Large intestine (tissue), 3 donors: ENCODE results near the gene SETD1A. TPM values are rescaled to one million over a fixed set of nuclear protein-coding genes. Genes with fewer than 3 reads are reported as not detected.

Experiments used
- DNase-seq, 2 donors: peaks; one replicate each; pipeline versions ENCODE4 v3.0.0 to v3.0.0-alpha.2; 2013
- H3K27ac ChIP-seq: one replicate; pipeline ENCODE4 v1.5.1; 2013; ENCODE audit warnings: low read length
- H3K27me3 ChIP-seq: 2 replicates; pipeline ENCODE4 v1.6.1; 2013; ENCODE audit warnings: low read length; ENCODE audit not compliant: control insufficient read depth, insufficient read depth
- H3K36me3 ChIP-seq: 2 replicates; pipeline ENCODE4 v1.6.1; 2013; ENCODE audit warnings: low read length; ENCODE audit not compliant: control insufficient read depth, insufficient read depth
- H3K4me1 ChIP-seq: one replicate; pipeline ENCODE4 v1.6.1; 2013; ENCODE audit warnings: low read length; ENCODE audit not compliant: control insufficient read depth, insufficient read depth
- H3K4me3 ChIP-seq: one replicate; pipeline ENCODE4 v1.5.1; 2013; ENCODE audit warnings: low read length
- H3K9me3 ChIP-seq: one replicate; pipeline ENCODE4 v1.6.1; 2013; ENCODE audit warnings: mild to moderate bottlenecking, low read depth, low read length, moderate library complexity; ENCODE audit not compliant: control insufficient read depth
- WGBS: methylation state at CpG from one replicate; pipeline ENCODE4 v1.1.5; 2013; ENCODE audit warnings: low lambda C conversion rate; ENCODE audit not compliant: insufficient coverage; 5-methylcytosine and 5-hydroxymethylcytosine counted together
- polyA plus RNA-seq: library from polyadenylated mRNA; unstranded; fragments of 120-200 nt; gene quantifications from one replicate; pipeline ENCODE4 v1.2.1, GENCODE V29; 2013

Gene SETD1A
- polyA plus RNA-seq, 1 donor = 12.3 TPM

GRCh38 chr16:30922960-30923535, 34.5 kb upstream of the SETD1A start:
- H3K27ac ChIP-seq = peak overlapping the region; percentile 92
- peak overlapping the region; percentile 68 for H3K4me3 ChIP-seq
- 0% methylated on average over 1 of the region's 33 CpGs for WGBS
- H3K36me3 ChIP-seq = peaks cover 21% of the 10 kb centered on the region
- peaks cover 8% of the 10 kb centered on the region for H3K4me1 ChIP-seq
- DNase-seq = peak; percentile 100
- H3K9me3 ChIP-seq = no peaks in the 10 kb centered on the region
- no peaks in the 10 kb centered on the region for H3K27me3 ChIP-seq

GRCh38 chr16:30923554-30924075, 33.9 kb upstream of the SETD1A start, which contains the start of gene FBXL19:
Gene FBXL19, plus strand, starts transcription at chr16:30923572. Its CDS starts 2,183 bp downstream, at chr16:30925755.
- Histone ChIP-seq H3K4me3 (peak within 1 kb of the TSS; percentile 68), H3K9me3 (no peaks in the 10 kb centered on the region), H3K4me1 (peaks cover 8% of the 10 kb centered on the region), H3K36me3 (peaks cover 22% of the 10 kb centered on the region), H3K27ac (peak within 1 kb of the TSS; percentile 92), H3K27me3 (no peaks in the 10 kb centered on the region)
- DNase-seq = no peak
- WGBS = no CpG with 5 or more reads among the region's 31 CpGs

GRCh38 chr16:30924076-30924912, 33.3 kb upstream of the SETD1A start:
- Histone ChIP-seq H3K27ac (no peak overlapping the region), H3K36me3 (peaks cover 28% of the 10 kb centered on the region), H3K4me1 (peaks cover 8% of the 10 kb centered on the region), H3K27me3 (no peaks in the 10 kb centered on the region), H3K4me3 (peak overlapping the region; percentile 68), H3K9me3 (no peaks in the 10 kb centered on the region)
- 0% methylated on average over 1 of the region's 53 CpGs for WGBS
- no peak for DNase-seq

- peak overlapping the region; percentile 68 for H3K4me3 ChIP-seq
- no CpG with 5 or more reads among the region's 11 CpGs for WGBS
These were observed 32.5 kb upstream of the SETD1A start for GRCh38 chr16:30924913-30925631.

GRCh38 chr16:30925632-30925987, 31.9 kb upstream of the SETD1A start:
- no peaks in the 10 kb centered on the region for H3K27me3 ChIP-seq
- H3K36me3 ChIP-seq = peaks cover 36% of the 10 kb centered on the region
- no peak overlapping the region for H3K4me3 ChIP-seq
- H3K9me3 ChIP-seq = no peaks in the 10 kb centered on the region
- H3K4me1 ChIP-seq = peaks cover 12% of the 10 kb centered on the region
- DNase-seq = no peak
- WGBS = no CpG with 5 or more reads among the region's 26 CpGs
- H3K27ac ChIP-seq = no peak overlapping the region

More at GRCh38 chr16:30924913-30925631, 32.5 kb upstream of the SETD1A start:
- no peak overlapping the region for H3K27ac ChIP-seq
- DNase-seq = no peak
- no peaks in the 10 kb centered on the region for H3K9me3 ChIP-seq
- H3K36me3 ChIP-seq = peaks cover 32% of the 10 kb centered on the region
- H3K27me3 ChIP-seq = no peaks in the 10 kb centered on the region
- peaks cover 8% of the 10 kb centered on the region for H3K4me1 ChIP-seq

GRCh38 chr16:30925995-30926811, 31.4 kb upstream of the SETD1A start:
- Histone ChIP-seq H3K27ac (no peak overlapping the region), H3K4me3 (no peak overlapping the region), H3K9me3 (no peaks in the 10 kb centered on the region), H3K27me3 (no peaks in the 10 kb centered on the region), H3K36me3 (peaks cover 42% of the 10 kb centered on the region), H3K4me1 (peaks cover 15% of the 10 kb centered on the region)
- WGBS = 100% methylated on average over 1 of the region's 10 CpGs
- no peak for DNase-seq

- no peaks in the 10 kb centered on the region for H3K9me3 ChIP-seq
- no peak overlapping the region for H3K27ac ChIP-seq
- H3K4me3 ChIP-seq = no peak overlapping the region
- peaks cover 17% of the 10 kb centered on the region for H3K4me1 ChIP-seq
- H3K27me3 ChIP-seq = no peaks in the 10 kb centered on the region
- WGBS = no CpG with 5 or more reads among the region's 22 CpGs
- peaks cover 49% of the 10 kb centered on the region for H3K36me3 ChIP-seq
- no peak for DNase-seq
These were observed 30.4 kb upstream of the SETD1A start for GRCh38 chr16:30926937-30927788.

GRCh38 chr16:30927789-30928378, 29.7 kb upstream of the SETD1A start:
- no CpG with 5 or more reads among the region's 15 CpGs for WGBS
- Histone ChIP-seq H3K9me3 (no peaks in the 10 kb centered on the region), H3K27ac (no peak overlapping the region), H3K4me1 (peaks cover 20% of the 10 kb centered on the region), H3K27me3 (no peaks in the 10 kb centered on the region), H3K4me3 (no peak overlapping the region), H3K36me3 (peaks cover 55% of the 10 kb centered on the region)
- DNase-seq = peak; percentile 55 to 69

- H3K4me3 ChIP-seq = no peak overlapping the region
- H3K27me3 ChIP-seq = no peaks in the 10 kb centered on the region
- H3K27ac ChIP-seq = no peak overlapping the region
- WGBS = no CpG with 5 or more reads among the region's 11 CpGs
- no peak for DNase-seq
- peaks cover 20% of the 10 kb centered on the region for H3K4me1 ChIP-seq
- peaks cover 55% of the 10 kb centered on the region for H3K36me3 ChIP-seq
- H3K9me3 ChIP-seq = no peaks in the 10 kb centered on the region
These were observed 29.2 kb upstream of the SETD1A start for GRCh38 chr16:30928390-30928789.
